HAP-1 (cell line): ENCODE results near the gene GDPD5.

Source experiments
- DNase-seq, 2 experiments: peaks; one replicate each; pipeline ENCODE4 v3.0.0-alpha.2; 2016 to 2020; ENCODE audit warnings: low spot score in 2 of 2
- H3K27me3 ChIP-seq: fragments of 250-450 bp; sonication (Bioruptor Pico); 2 replicates; pipeline ENCODE4 v1.5.1; 2020; ENCODE audit warnings: low read depth, mild to moderate bottlenecking, moderate library complexity
- H3K36me3 ChIP-seq: fragments of 250-450 bp; sonication (Bioruptor Pico); replicated peaks from 2 replicates; pipeline ENCODE4 v1.5.1; 2020; ENCODE audit warnings: mild to moderate bottlenecking
- H3K4me1 ChIP-seq: fragments of 250-450 bp; sonication (Bioruptor Pico); 2 replicates; pipeline ENCODE4 v1.5.1; 2020; ENCODE audit warnings: mild to moderate bottlenecking
- H3K4me3 ChIP-seq: fragments of 250-450 bp; sonication (Bioruptor Pico); 2 replicates; pipeline ENCODE4 v1.5.1; 2020; ENCODE audit warnings: mild to moderate bottlenecking, moderate library complexity
- H3K9me3 ChIP-seq: fragments of 250-450 bp; sonication (Bioruptor Pico); 2 replicates; pipeline ENCODE4 v1.5.1; 2020; ENCODE audit warnings: mild to moderate bottlenecking, moderate library complexity
- in situ Hi-C: fragments of 300-500 bp; cut with MboI; formaldehyde crosslinking; loops from 3 replicates; pipeline ENCODE4 v1.14.3; 2020; ENCODE audit warnings: low sequenced_read_pairs, inconsistent platforms, mixed read lengths

The GDPD5 gene

GRCh38 chr11:75522286-75523044, 3.3 kb downstream of the GDPD5 start:
- in situ Hi-C loops = no loop called here

GRCh38 chr11:75520688-75521087, 5.1 kb downstream of the GDPD5 start:
- Histone ChIP-seq H3K4me3 (no peak overlapping the region), H3K9me3 (no peaks in the 10 kb centered on the region), H3K36me3 (no peaks in the 10 kb centered on the region), H3K27me3 (no peaks in the 10 kb centered on the region), H3K4me1 (peaks cover 7% of the 10 kb centered on the region; the same call in 1 of the 2 replicates)
- no peak for DNase-seq
- in situ Hi-C loops = no loop called here

More at GRCh38 chr11:75522286-75523044, 3.3 kb downstream of the GDPD5 start:
- Histone ChIP-seq H3K4me1 (peaks cover 7% of the 10 kb centered on the region; the same call in 1 of the 2 replicates), H3K36me3 (no peaks in the 10 kb centered on the region), H3K4me3 (no peak overlapping the region), H3K27me3 (no peaks in the 10 kb centered on the region), H3K9me3 (no peaks in the 10 kb centered on the region)
- no peak for DNase-seq

GRCh38 chr11:75518771-75519653, 6.7 kb downstream of the GDPD5 start:
- in situ Hi-C loops = no loop called here
- no peak overlapping the region for H3K4me3 ChIP-seq
- no peaks in the 10 kb centered on the region for H3K4me1 ChIP-seq

GRCh38 chr11:75518204-75518549, 7.6 kb downstream of the GDPD5 start:
- Histone ChIP-seq H3K9me3 (no peaks in the 10 kb centered on the region), H3K36me3 (no peaks in the 10 kb centered on the region), H3K4me3 (no peak overlapping the region), H3K27me3 (no peaks in the 10 kb centered on the region), H3K4me1 (no peaks in the 10 kb centered on the region)
- no peak for DNase-seq
- in situ Hi-C loops = no loop called here

More at GRCh38 chr11:75518771-75519653, 6.7 kb downstream of the GDPD5 start:
- no peak for DNase-seq
- no peaks in the 10 kb centered on the region for H3K27me3 ChIP-seq
- H3K36me3 ChIP-seq = no peaks in the 10 kb centered on the region
- no peaks in the 10 kb centered on the region for H3K9me3 ChIP-seq

- Histone ChIP-seq H3K9me3 (no peaks in the 10 kb centered on the region), H3K36me3 (no peaks in the 10 kb centered on the region), H3K4me1 (no peaks in the 10 kb centered on the region), H3K4me3 (no peak overlapping the region), H3K27me3 (no peaks in the 10 kb centered on the region)
- in situ Hi-C loops = no loop called here
- no peak for DNase-seq
Measured at GRCh38 chr11:75516886-75517285, 8.9 kb downstream of the GDPD5 start.

- H3K9me3 ChIP-seq = no peaks in the 10 kb centered on the region
Measured at GRCh38 chr11:75516140-75516539, 9.6 kb downstream of the GDPD5 start.

GRCh38 chr11:75514596-75514995, 11.1 kb downstream of the GDPD5 start:
- Histone ChIP-seq H3K4me1 (no peaks in the 10 kb centered on the region), H3K9me3 (no peaks in the 10 kb centered on the region), H3K4me3 (no peak overlapping the region), H3K27me3 (no peaks in the 10 kb centered on the region), H3K36me3 (no peaks in the 10 kb centered on the region)
- DNase-seq = no peak
- in situ Hi-C loops = no loop called here

More at GRCh38 chr11:75516140-75516539, 9.6 kb downstream of the GDPD5 start:
- no peaks in the 10 kb centered on the region for H3K27me3 ChIP-seq
- DNase-seq = no peak
- no peaks in the 10 kb centered on the region for H3K4me1 ChIP-seq
- no peaks in the 10 kb centered on the region for H3K36me3 ChIP-seq
- in situ Hi-C loops = no loop called here
- no peak overlapping the region for H3K4me3 ChIP-seq

- Histone ChIP-seq H3K9me3 (no peaks in the 10 kb centered on the region), H3K27me3 (no peaks in the 10 kb centered on the region), H3K4me3 (no peak overlapping the region), H3K36me3 (no peaks in the 10 kb centered on the region), H3K4me1 (no peaks in the 10 kb centered on the region)
- in situ Hi-C loops = no loop called here
- DNase-seq = no peak
Measured at GRCh38 chr11:75513250-75513649, 12.5 kb downstream of the GDPD5 start.

- DNase-seq = no peak
- in situ Hi-C loops = no loop called here
- no peaks in the 10 kb centered on the region for H3K9me3 ChIP-seq
- H3K4me3 ChIP-seq = no peak overlapping the region
- no peaks in the 10 kb centered on the region for H3K36me3 ChIP-seq
- H3K4me1 ChIP-seq = no peaks in the 10 kb centered on the region
- H3K27me3 ChIP-seq = no peaks in the 10 kb centered on the region
Measured at GRCh38 chr11:75510723-75511019, 15.1 kb downstream of the GDPD5 start.

- DNase-seq = no peak
- Histone ChIP-seq H3K4me3 (no peak overlapping the region), H3K27me3 (no peaks in the 10 kb centered on the region), H3K9me3 (no peaks in the 10 kb centered on the region), H3K4me1 (no peaks in the 10 kb centered on the region), H3K36me3 (no peaks in the 10 kb centered on the region)
- in situ Hi-C loops = no loop called here
Measured at GRCh38 chr11:75510004-75510722, 15.6 kb downstream of the GDPD5 start.

GRCh38 chr11:75509020-75509720, 16.6 kb downstream of the GDPD5 start:
- Histone ChIP-seq H3K36me3 (no peaks in the 10 kb centered on the region), H3K27me3 (no peaks in the 10 kb centered on the region), H3K4me3 (no peak overlapping the region), H3K9me3 (no peaks in the 10 kb centered on the region), H3K4me1 (no peaks in the 10 kb centered on the region)
- DNase-seq = no peak
- in situ Hi-C loops = no loop called here

- in situ Hi-C loops = no loop called here
- Histone ChIP-seq H3K4me1 (no peaks in the 10 kb centered on the region), H3K9me3 (no peaks in the 10 kb centered on the region), H3K4me3 (no peak overlapping the region), H3K27me3 (no peaks in the 10 kb centered on the region), H3K36me3 (no peaks in the 10 kb centered on the region)
- DNase-seq = no peak
Measured at GRCh38 chr11:75508051-75508561, 17.6 kb downstream of the GDPD5 start.

GRCh38 chr11:75507571-75507970, 18.2 kb downstream of the GDPD5 start:
- in situ Hi-C loops = no loop called here
- Histone ChIP-seq H3K4me3 (no peak overlapping the region), H3K9me3 (no peaks in the 10 kb centered on the region), H3K4me1 (no peaks in the 10 kb centered on the region), H3K36me3 (no peaks in the 10 kb centered on the region), H3K27me3 (no peaks in the 10 kb centered on the region)
- DNase-seq = no peak
